Type B pancreatic cell (in vitro differentiated cells): ENCODE measurements around the gene OPN4. TPM values are rescaled to one million over a fixed set of nuclear protein-coding genes. Genes with fewer than 3 reads are reported as not detected.

Source experiments
- DNase-seq: peaks from one replicate; pipeline ENCODE4 v3.0.0; 2021; ENCODE audit warnings: mixed read lengths; ENCODE audit not compliant: unreplicated experiment; ENCODE audit errors: extremely low spot score
- H3K27ac Mint-ChIP-seq: 2 replicates; pipeline ENCODE4 v1.8.0; 2021; ENCODE audit warnings: mild to moderate bottlenecking, mixed read lengths
- H3K27me3 Mint-ChIP-seq: 2 replicates; pipeline ENCODE4 v1.8.0; 2021; ENCODE audit warnings: mixed read lengths
- H3K36me3 Mint-ChIP-seq: 2 replicates; pipeline ENCODE4 v1.8.0; 2021; ENCODE audit warnings: mixed read lengths
- H3K4me1 Mint-ChIP-seq: one replicate; pipeline ENCODE4 v1.8.0; 2021; ENCODE audit warnings: mixed read lengths; ENCODE audit not compliant: unreplicated experiment
- H3K4me3 Mint-ChIP-seq: 2 replicates; pipeline ENCODE4 v1.8.0; 2021; ENCODE audit warnings: mild to moderate bottlenecking, mixed read lengths
- H3K9me3 Mint-ChIP-seq: 2 replicates; pipeline ENCODE4 v1.8.0; 2021; ENCODE audit warnings: mixed read lengths
- total RNA-seq: library from RNA; stranded (reverse); gene quantifications from 2 replicates; pipeline ENCODE4 v1.2.1, GENCODE V29; 2021; ENCODE audit warnings: low replicate concordance
- TF ChIP-seq, protein P1 (sequence below): fragments of 200-600 bp; sonication (generic); conservative IDR thresholded peaks from 2 replicates; pipeline ENCODE4 v1.5.0; 2021; ENCODE audit warnings: antibody characterized with exemption, mild to moderate bottlenecking

Gene OPN4
- total RNA-seq, 1 donor from 2014 or later, result not detected

DNA sequence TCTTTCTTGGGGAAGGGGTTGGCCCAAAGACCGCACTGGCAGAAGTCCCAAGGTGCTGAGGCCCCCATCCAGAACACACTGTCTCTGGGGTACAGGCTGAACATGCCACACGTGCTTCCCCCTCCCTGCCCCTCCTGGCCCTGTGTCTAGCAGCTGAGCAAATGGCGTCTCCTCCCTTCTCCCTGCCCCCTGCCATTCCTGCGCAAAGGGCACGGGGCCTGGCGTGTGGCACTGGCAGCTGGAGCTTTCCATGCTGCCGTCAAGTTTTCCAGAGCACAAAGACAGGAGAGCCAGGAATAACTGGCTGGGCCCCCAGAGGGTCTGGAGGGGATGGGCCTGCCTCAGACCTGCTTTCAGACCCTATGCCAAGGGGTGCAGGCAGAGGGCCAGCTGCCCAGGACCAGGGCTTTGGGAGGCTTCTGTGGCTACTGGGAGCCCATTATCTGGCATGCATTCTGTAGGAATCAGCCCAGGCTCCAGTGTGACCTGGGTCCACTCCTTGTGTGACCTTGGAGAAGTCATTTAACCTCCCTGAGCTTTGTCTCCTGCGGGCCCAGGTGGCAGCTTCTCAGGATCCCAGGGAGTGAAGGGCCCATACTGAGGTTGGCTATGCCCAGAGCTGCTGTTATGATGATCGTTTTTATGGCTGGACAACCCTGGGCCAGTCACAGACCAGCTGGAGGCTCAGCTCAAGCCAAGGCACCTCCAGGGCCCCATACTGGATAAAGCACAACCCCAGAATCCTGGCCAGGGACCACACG, 13.3 kb downstream of the OPN4 start:
- no peak overlapping the region for H3K4me3 Mint-ChIP-seq
- TF ChIP-seq, protein P1, sequence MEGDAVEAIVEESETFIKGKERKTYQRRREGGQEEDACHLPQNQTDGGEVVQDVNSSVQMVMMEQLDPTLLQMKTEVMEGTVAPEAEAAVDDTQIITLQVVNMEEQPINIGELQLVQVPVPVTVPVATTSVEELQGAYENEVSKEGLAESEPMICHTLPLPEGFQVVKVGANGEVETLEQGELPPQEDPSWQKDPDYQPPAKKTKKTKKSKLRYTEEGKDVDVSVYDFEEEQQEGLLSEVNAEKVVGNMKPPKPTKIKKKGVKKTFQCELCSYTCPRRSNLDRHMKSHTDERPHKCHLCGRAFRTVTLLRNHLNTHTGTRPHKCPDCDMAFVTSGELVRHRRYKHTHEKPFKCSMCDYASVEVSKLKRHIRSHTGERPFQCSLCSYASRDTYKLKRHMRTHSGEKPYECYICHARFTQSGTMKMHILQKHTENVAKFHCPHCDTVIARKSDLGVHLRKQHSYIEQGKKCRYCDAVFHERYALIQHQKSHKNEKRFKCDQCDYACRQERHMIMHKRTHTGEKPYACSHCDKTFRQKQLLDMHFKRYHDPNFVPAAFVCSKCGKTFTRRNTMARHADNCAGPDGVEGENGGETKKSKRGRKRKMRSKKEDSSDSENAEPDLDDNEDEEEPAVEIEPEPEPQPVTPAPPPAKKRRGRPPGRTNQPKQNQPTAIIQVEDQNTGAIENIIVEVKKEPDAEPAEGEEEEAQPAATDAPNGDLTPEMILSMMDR, result no peak
- peaks cover 39% of the 10 kb centered on the region for H3K4me1 Mint-ChIP-seq
- H3K36me3 Mint-ChIP-seq, result no peaks in the 10 kb centered on the region
- no peak for DNase-seq
- no peak overlapping the region for H3K27ac Mint-ChIP-seq
- no peaks in the 10 kb centered on the region for H3K27me3 Mint-ChIP-seq
- H3K9me3 Mint-ChIP-seq, result no peaks in the 10 kb centered on the region

DNA sequence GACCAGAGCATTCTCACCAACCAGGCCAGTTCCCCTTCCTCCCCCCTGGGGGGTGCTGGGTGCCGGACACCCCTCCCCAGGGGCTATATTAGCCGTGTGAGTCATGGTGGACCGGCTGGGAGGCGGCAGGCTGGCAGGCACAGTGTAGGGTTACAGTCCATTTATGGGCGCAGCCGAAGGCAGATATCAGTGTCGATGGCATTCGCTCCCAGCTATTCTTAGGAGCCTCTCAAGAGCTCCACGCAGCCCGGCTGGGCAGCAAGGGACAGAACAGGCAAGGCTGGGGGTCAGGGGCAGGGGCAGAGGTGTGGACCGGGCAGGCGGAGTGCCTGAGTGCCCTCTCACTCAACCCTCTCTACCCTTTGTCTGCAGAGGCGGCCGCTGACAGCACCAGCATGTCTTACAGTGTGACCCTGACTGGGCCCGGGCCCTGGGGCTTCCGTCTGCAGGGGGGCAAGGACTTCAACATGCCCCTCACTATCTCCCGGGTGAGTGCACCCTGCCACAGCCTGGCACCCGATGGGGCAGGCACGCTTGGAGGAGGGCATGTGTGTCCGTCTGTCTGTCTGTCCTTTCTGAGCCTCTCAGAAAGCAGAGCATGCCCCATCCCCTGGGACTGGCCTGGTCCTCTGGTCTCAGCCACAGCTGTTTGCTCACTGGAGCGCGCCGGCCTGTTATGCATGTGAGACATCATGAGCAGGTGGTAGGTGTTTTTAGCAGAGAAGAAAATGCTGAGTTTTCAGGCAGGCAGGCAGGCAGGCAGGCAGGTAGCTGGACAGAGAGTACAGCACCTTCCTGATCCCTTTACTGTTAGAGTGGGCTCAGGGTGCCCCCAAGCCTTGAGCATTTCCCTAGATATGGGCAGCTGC, 14.2 kb downstream of the OPN4 start, which contains the start of gene LDB3:
Gene LDB3 (plus strand): TSS at position 215 of the 869 bp plus-strand sequence. CDS start 181 bp downstream, at position 396.
- Mint-ChIP-seq H3K9me3 (no peaks in the 10 kb centered on the region), H3K36me3 (no peaks in the 10 kb centered on the region), H3K27ac (no peak within 1 kb of the TSS), H3K4me1 (peaks cover 46% of the 10 kb centered on the region), H3K4me3 (no peak within 1 kb of the TSS), H3K27me3 (no peaks in the 10 kb centered on the region)
- no peak for DNase-seq
- TF ChIP-seq, protein P1, result no peak

DNA sequence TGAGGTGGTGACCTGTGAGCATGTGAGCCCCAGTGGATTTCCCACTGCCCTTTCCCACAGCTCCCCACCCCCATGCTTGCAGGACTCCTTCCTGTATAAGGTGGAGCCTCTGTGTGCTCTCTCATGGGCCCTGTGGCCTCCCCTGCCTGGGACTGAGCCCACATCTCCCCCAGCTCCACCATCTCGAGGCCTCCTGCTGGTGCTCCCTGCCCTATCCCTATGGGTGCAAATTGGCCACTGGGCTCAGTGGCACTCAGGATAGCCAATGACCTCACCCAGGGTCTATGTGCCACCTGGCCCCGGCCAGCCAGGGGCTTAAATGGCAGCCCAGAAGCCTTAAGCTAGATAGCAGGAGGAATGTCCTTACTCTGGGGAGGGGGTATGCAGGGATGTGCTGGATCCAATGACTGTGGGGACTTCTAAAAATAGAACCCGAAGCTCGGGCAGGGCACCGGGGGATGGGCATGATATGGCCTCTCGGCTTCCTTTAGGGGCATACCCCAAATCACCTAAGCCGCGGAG, 16.0 kb downstream of the OPN4 start:
- H3K4me1 Mint-ChIP-seq, result peaks cover 35% of the 10 kb centered on the region
- H3K27ac Mint-ChIP-seq, result no peak overlapping the region
- no peak for DNase-seq
- TF ChIP-seq, protein P1, result no peak
- no peaks in the 10 kb centered on the region for H3K9me3 Mint-ChIP-seq
- H3K36me3 Mint-ChIP-seq, result no peaks in the 10 kb centered on the region
- no peaks in the 10 kb centered on the region for H3K27me3 Mint-ChIP-seq
- H3K4me3 Mint-ChIP-seq, result no peak overlapping the region

DNA sequence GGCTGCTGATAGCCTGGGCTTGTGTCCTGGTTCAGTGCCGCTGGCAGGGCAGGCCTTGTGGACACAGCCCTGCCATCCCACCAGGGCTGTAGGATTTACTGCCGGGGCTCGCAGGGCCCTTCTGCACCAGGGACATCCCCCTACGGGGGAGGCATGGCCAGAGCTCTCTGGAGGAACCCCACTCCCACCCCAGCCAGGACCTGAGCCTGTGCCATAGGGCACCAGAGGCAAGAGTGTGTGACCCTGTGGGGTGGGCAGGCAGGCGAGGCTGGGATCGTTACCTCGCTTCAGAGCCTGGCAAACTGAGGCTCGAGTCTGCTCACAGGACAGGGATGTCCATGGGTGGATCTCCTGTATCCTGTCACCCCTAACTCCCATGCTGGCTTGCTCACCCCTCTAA, 16.5 kb downstream of the OPN4 start:
- TF ChIP-seq, protein P1, result no peak
- no peaks in the 10 kb centered on the region for H3K9me3 Mint-ChIP-seq
- H3K4me3 Mint-ChIP-seq, result no peak overlapping the region
- H3K4me1 Mint-ChIP-seq, result peaks cover 32% of the 10 kb centered on the region
- H3K27me3 Mint-ChIP-seq, result no peaks in the 10 kb centered on the region
- no peaks in the 10 kb centered on the region for H3K36me3 Mint-ChIP-seq
- no peak for DNase-seq
- H3K27ac Mint-ChIP-seq, result no peak overlapping the region

DNA sequence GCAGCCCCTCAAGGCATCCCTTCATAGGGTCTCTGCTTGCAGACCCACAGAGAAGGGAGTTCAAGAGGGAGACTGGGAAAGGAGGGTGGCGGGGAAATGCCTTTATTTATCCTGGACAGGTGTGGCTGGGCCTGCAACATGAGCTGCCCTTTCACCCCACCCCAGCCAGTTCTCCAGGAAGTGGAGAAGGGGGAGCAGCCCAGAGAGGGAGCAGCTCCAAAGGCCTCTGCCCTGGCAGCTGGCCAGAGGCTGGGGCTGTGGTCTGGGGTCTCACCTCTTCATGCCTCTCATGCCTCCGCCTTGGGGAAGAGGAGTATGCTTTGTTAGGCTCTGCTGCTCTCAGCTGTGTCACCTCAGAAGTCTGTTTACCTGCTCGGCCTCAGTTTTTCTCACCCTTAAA, 17.1 kb downstream of the OPN4 start:
- H3K4me1 Mint-ChIP-seq, result peaks cover 27% of the 10 kb centered on the region
- no peaks in the 10 kb centered on the region for H3K27me3 Mint-ChIP-seq
- no peak overlapping the region for H3K27ac Mint-ChIP-seq
- no peak overlapping the region for H3K4me3 Mint-ChIP-seq
- no peak for DNase-seq
- no peaks in the 10 kb centered on the region for H3K9me3 Mint-ChIP-seq
- no peaks in the 10 kb centered on the region for H3K36me3 Mint-ChIP-seq
- TF ChIP-seq, protein P1, result no peak
